Activated naive CD8-positive, alpha-beta T cell (primary cell): ENCODE measurements around the gene PAIP2.
"Not testable (repeated sequence)": the region's sequence is repeated elsewhere in the genome, so short reads cannot be mapped to it uniquely, and the experiment has no call there.

Source experiments
- H3K27ac Mint-ChIP-seq: one replicate; pipeline ENCODE4 v1.8.0; 2021; ENCODE audit warnings: mixed read lengths
- H3K27me3 Mint-ChIP-seq: one replicate; pipeline ENCODE4 v1.8.0; 2021; ENCODE audit warnings: mixed read lengths
- H3K36me3 Mint-ChIP-seq: one replicate; pipeline ENCODE4 v1.8.0; 2021; ENCODE audit warnings: mixed read lengths
- H3K4me1 Mint-ChIP-seq: one replicate; pipeline ENCODE4 v1.8.0; 2021; ENCODE audit warnings: low read depth, mixed read lengths
- H3K4me3 Mint-ChIP-seq: one replicate; pipeline ENCODE4 v1.8.0; 2021; ENCODE audit warnings: mild to moderate bottlenecking, mixed read lengths
- H3K9me3 Mint-ChIP-seq: one replicate; pipeline ENCODE4 v1.8.0; 2021; ENCODE audit warnings: low read depth, mixed read lengths

Gene PAIP2

GRCh38 chr5:139306197-139306596 lies 35.5 kb upstream of the PAIP2 start:
- Mint-ChIP-seq H3K36me3 (peaks cover 15% of the 10 kb centered on the region), H3K27me3 (no peaks in the 10 kb centered on the region), H3K4me1 (peaks cover 92% of the 10 kb centered on the region), H3K9me3 (no peaks in the 10 kb centered on the region), H3K27ac (peak overlapping the region; percentile 56), H3K4me3 (peak overlapping the region; percentile 52)

GRCh38 chr5:139306628-139307379 lies 34.9 kb upstream of the PAIP2 start:
- peak overlapping the region; percentile 52 for H3K4me3 Mint-ChIP-seq
- peaks cover 15% of the 10 kb centered on the region for H3K36me3 Mint-ChIP-seq
- H3K9me3 Mint-ChIP-seq, result no peaks in the 10 kb centered on the region
- peak overlapping the region; percentile 56 for H3K27ac Mint-ChIP-seq
- H3K27me3 Mint-ChIP-seq, result no peaks in the 10 kb centered on the region
- H3K4me1 Mint-ChIP-seq, result peaks cover 90% of the 10 kb centered on the region

- peaks cover 11% of the 10 kb centered on the region for H3K36me3 Mint-ChIP-seq
Observed at GRCh38 chr5:139308797-139309196, 32.9 kb upstream of the PAIP2 start.

DNA sequence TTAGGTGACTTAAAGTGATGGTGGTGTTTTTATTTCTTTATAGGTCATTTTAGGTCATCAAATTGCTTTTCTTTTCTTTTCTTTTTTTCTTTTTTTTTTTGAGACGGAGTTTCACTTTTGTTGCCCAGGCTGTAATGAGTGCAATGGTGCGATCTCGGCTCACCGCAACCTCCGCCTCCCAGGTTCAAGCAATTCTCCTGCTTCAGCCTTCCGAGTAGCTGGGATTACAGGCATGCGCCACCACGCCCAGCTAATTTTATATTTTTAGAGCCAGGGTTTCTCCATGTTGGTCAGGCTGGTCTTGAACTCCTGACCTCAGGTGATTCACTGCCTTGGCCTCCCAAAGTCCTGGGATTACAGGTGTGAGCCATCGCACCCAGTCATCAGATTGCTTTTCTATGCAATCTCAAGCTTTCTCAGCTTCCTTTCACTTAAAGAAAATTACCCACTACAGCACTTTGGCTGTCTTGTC lies 30.9 kb upstream of the PAIP2 start:
- Mint-ChIP-seq H3K36me3 (peaks cover 11% of the 10 kb centered on the region), H3K4me3 (peak overlapping the region; percentile 57), H3K4me1 (peaks cover 83% of the 10 kb centered on the region), H3K27ac (peak overlapping the region; percentile 75)
- H3K27me3 Mint-ChIP-seq, H3K9me3 Mint-ChIP-seq: not testable (repeated sequence)

More at GRCh38 chr5:139308797-139309196, 32.9 kb upstream of the PAIP2 start:
- peaks cover 86% of the 10 kb centered on the region for H3K4me1 Mint-ChIP-seq
- H3K9me3 Mint-ChIP-seq, result no peaks in the 10 kb centered on the region
- H3K4me3 Mint-ChIP-seq, result peak overlapping the region; percentile 71
- H3K27ac Mint-ChIP-seq, result peak overlapping the region; percentile 58
- H3K27me3 Mint-ChIP-seq, result no peaks in the 10 kb centered on the region

DNA sequence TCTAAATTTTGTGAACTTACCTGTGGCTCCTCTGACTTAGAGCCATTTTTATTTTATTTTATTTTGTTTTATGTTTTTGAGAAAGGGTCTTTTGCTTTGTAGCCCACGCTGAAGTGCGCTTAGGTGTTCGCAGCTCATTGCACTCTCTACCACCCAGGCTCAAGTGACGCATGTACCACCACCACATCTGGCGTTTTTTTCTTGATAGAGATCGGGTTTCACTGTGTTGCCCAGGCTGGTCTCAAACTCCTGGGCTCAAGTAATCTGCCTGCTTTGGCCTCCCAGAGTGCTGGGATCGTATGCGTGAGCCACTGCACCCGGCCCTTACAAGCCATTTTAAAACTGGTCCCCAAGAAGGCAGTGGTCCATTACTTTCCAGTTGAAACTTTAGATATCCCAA lies 29.6 kb upstream of the PAIP2 start:
- Mint-ChIP-seq H3K27me3 (no peaks in the 10 kb centered on the region), H3K9me3 (no peaks in the 10 kb centered on the region), H3K27ac (no peak overlapping the region), H3K4me1 (peaks cover 73% of the 10 kb centered on the region), H3K36me3 (peaks cover 11% of the 10 kb centered on the region), H3K4me3 (peak overlapping the region; percentile 40)

DNA sequence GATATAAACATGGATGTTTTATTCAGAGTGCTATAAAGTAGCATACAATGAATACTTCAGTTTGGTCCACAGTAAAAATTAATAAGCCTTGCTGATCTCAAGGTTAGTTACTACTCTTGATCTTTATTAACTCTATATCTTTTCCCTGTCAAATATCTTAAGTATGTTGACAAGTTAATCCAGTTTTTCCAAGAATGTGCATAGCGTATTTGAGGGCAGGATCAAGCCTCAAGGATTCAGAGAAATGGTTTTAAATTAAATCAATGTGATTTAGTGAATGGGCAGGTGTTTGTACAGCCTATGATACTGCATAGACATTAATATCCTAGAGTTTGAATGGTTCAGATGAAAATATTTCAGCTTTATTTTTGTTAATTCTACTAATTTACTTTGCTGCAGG lies 27.4 kb upstream of the PAIP2 start:
- Mint-ChIP-seq H3K9me3 (no peaks in the 10 kb centered on the region), H3K27ac (peak overlapping the region; percentile 46), H3K36me3 (peaks cover 2% of the 10 kb centered on the region), H3K4me3 (no peak overlapping the region), H3K27me3 (no peaks in the 10 kb centered on the region), H3K4me1 (peaks cover 55% of the 10 kb centered on the region)

- Mint-ChIP-seq H3K27me3 (no peaks in the 10 kb centered on the region), H3K27ac (peak overlapping the region; percentile 28), H3K4me3 (no peak overlapping the region), H3K36me3 (peaks cover 2% of the 10 kb centered on the region), H3K9me3 (no peaks in the 10 kb centered on the region), H3K4me1 (peaks cover 46% of the 10 kb centered on the region)
Observed at GRCh38 chr5:139315056-139315615, 26.5 kb upstream of the PAIP2 start.

GRCh38 chr5:139335811-139336210 lies 5.8 kb upstream of the PAIP2 start:
- Mint-ChIP-seq H3K27me3 (no peaks in the 10 kb centered on the region), H3K4me3 (no peak overlapping the region), H3K9me3 (no peaks in the 10 kb centered on the region), H3K4me1 (peaks cover 20% of the 10 kb centered on the region), H3K36me3 (no peaks in the 10 kb centered on the region), H3K27ac (peak overlapping the region; percentile 41)

GRCh38 chr5:139340051-139340450 lies 1.6 kb upstream of the PAIP2 start:
- Mint-ChIP-seq H3K9me3 (no peaks in the 10 kb centered on the region), H3K27me3 (no peaks in the 10 kb centered on the region), H3K4me1 (peaks cover 56% of the 10 kb centered on the region), H3K4me3 (peak overlapping the region; percentile 98), H3K36me3 (peaks cover 7% of the 10 kb centered on the region), H3K27ac (no peak overlapping the region)

- peaks cover 7% of the 10 kb centered on the region for H3K36me3 Mint-ChIP-seq
- peaks cover 56% of the 10 kb centered on the region for H3K4me1 Mint-ChIP-seq
- peak overlapping the region; percentile 98 for H3K4me3 Mint-ChIP-seq
- no peaks in the 10 kb centered on the region for H3K27me3 Mint-ChIP-seq
- peak overlapping the region; percentile 99 for H3K27ac Mint-ChIP-seq
- H3K9me3 Mint-ChIP-seq, result no peaks in the 10 kb centered on the region
Observed at GRCh38 chr5:139341187-139341688, 416 bp upstream of the PAIP2 start.

DNA sequence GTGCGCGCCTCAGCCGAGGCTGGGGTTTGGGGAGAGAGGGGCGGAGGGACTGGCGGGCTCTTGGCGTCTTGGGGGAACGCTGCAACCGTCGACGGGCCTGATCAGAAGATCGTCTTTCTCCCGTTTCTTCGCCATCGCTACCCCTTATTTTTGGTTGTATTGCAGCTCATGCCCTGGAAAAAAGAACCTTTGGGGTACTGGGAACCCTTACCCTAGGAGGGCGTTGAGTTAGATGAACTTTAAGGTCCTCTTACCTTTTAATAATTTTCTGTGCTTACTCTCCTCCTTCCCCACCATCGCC lies 719 bp downstream of the PAIP2 start:
- no peaks in the 10 kb centered on the region for H3K27me3 Mint-ChIP-seq
- H3K36me3 Mint-ChIP-seq, result peaks cover 7% of the 10 kb centered on the region
- no peaks in the 10 kb centered on the region for H3K9me3 Mint-ChIP-seq
- H3K4me3 Mint-ChIP-seq, result peak overlapping the region; percentile 98
- peaks cover 58% of the 10 kb centered on the region for H3K4me1 Mint-ChIP-seq
- peak overlapping the region; percentile 99 for H3K27ac Mint-ChIP-seq

GRCh38 chr5:139343476-139343875 lies 1.8 kb downstream of the PAIP2 start:
- Mint-ChIP-seq H3K9me3 (no peaks in the 10 kb centered on the region), H3K36me3 (peaks cover 7% of the 10 kb centered on the region), H3K4me1 (peaks cover 58% of the 10 kb centered on the region), H3K4me3 (peak overlapping the region; percentile 98), H3K27me3 (no peaks in the 10 kb centered on the region), H3K27ac (peak overlapping the region; percentile 99)

DNA sequence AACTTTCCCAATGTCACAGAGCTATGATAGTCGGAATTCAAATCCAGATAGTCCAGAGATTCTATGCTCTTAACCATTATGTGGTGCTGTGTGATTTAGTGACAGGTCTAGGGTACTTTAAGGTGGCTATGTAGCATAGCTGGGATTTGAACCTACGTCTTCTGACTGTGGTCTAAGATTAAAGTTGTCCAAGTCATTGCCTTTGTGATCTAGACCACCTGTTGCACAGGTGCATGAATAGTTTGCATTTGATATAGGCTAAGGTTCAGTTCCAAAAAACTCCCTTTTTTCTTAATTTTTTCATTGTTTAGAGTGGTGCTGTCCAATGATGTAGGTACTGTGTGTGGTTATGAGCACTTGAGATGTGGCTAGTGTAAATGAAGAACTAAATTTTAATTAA lies 2.5 kb downstream of the PAIP2 start:
- H3K4me1 Mint-ChIP-seq, result peaks cover 62% of the 10 kb centered on the region
- H3K27me3 Mint-ChIP-seq, result no peaks in the 10 kb centered on the region
- peaks cover 9% of the 10 kb centered on the region for H3K36me3 Mint-ChIP-seq
- H3K9me3 Mint-ChIP-seq, result no peaks in the 10 kb centered on the region
- peak overlapping the region; percentile 67 for H3K4me3 Mint-ChIP-seq
- H3K27ac Mint-ChIP-seq, result peak overlapping the region; percentile 46

DNA sequence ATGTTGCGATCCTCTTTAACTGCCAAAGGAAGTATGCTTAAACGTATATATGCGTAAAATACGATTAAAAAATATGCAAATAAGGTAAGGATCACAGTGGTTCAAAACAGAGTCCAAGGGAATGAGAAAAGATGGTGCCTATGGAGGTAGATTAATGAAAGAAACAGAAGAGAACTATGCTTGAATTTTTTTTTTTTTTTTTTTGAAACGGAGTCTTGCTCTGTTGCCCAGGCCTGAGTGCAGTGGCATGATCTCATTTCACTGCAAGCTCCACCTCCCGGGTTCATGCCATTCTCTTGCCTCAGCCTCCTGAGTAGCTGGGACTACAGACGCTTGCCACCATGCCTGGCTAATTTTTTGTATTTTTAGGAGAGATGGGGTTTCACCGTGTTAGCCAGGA lies 3.8 kb downstream of the PAIP2 start:
- not testable (repeated sequence) for H3K9me3 Mint-ChIP-seq, H3K27me3 Mint-ChIP-seq, H3K27ac Mint-ChIP-seq, H3K36me3 Mint-ChIP-seq
- Mint-ChIP-seq H3K4me1 (peaks cover 71% of the 10 kb centered on the region), H3K4me3 (peak overlapping the region; percentile 35)

DNA sequence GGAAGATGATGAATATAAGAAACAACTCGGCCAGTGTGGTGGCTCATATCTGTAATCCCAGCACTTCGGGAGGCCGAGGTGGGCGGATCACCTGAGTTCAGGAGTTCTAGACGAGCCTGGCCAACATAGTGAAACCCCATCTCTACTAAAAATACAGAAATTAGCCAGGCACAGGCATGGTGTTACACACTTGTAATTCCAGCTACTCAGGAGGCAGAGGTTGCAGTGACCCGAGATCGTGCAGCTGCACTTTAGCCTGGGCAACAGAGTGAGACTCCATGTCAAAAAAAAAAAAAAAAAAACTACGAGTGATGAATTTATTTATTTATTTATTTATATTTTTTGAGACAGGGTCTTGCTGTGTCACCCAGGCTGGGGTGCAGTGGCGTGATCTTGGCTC lies 6.2 kb downstream of the PAIP2 start:
- not testable (repeated sequence) for H3K9me3 Mint-ChIP-seq, H3K27ac Mint-ChIP-seq
- H3K4me1 Mint-ChIP-seq, result peaks cover 64% of the 10 kb centered on the region

More for the DNA sequence above, 6.2 kb downstream of the PAIP2 start:
- not testable (repeated sequence) for H3K4me3 Mint-ChIP-seq, H3K36me3 Mint-ChIP-seq, H3K27me3 Mint-ChIP-seq
